Suprapubic skin (tissue), 4 donors: ENCODE measurements around the gene R3HDM4. TPM values are rescaled to one million over a fixed set of nuclear protein-coding genes. Genes with fewer than 3 reads are reported as not detected.
A peak's percentile ranks its signal among the peaks of the same experiment; 100 is the strongest.

Experiments used
- DNase-seq, 2 donors: peaks; one replicate each; pipeline ENCODE4 v3.0.0-alpha.2; 2019; ENCODE audit warnings: low spot score in 2 of 2
- H3K27ac ChIP-seq: fragments of 200-600 bp; sonication (generic); one replicate; pipeline ENCODE4 v1.5.1; 2019
- H3K27me3 ChIP-seq: fragments of 200-600 bp; sonication (generic); one replicate; pipeline ENCODE4 v1.5.1; 2019
- H3K36me3 ChIP-seq: fragments of 200-600 bp; sonication (generic); one replicate; pipeline ENCODE4 v1.5.1; 2019
- H3K4me1 ChIP-seq: fragments of 200-600 bp; sonication (generic); one replicate; pipeline ENCODE4 v1.5.1; 2019
- H3K4me3 ChIP-seq: fragments of 200-600 bp; sonication (generic); one replicate; pipeline ENCODE4 v1.5.1; 2019; ENCODE audit warnings: mild to moderate bottlenecking
- H3K9me3 ChIP-seq: fragments of 200-600 bp; sonication (generic); one replicate; pipeline ENCODE4 v1.5.1; 2019
- CTCF ChIP-seq, 2 donors: fragments of 200-600 bp in 1 of 2; fragments of 450-650 bp in 1 of 2; sonication (generic) in 1 of 2; IDR thresholded peaks; one replicate each; pipeline ENCODE4 v1.5.1; 2016 to 2019; ENCODE audit warnings: antibody characterized with exemption in 2 of 2, mild to moderate bottlenecking in 1 of 2, moderate library complexity in 1 of 2
- EP300 ChIP-seq: sonication (generic); formaldehyde crosslinking; IDR thresholded peaks from one replicate; pipeline ENCODE4 v1.6.1; 2017; ENCODE audit warnings: antibody characterized with exemption
- POLR2A ChIP-seq, 2 donors: fragments of 450-650 bp; IDR thresholded peaks; one replicate each; pipeline ENCODE4 v1.6.1; 2017; ENCODE audit warnings: antibody characterized with exemption in 2 of 2, mild to moderate bottlenecking in 2 of 2, moderate library complexity in 2 of 2
- POLR2AphosphoS5 ChIP-seq, 3 donors: sonication (generic); formaldehyde crosslinking; IDR thresholded peaks; one replicate each; pipeline ENCODE4 v1.6.1; 2017; ENCODE audit warnings: antibody characterized with exemption in 3 of 3
- WGBS: methylation state at CpG from one replicate; pipeline ENCODE4 v1.1.5; 2018; 5-methylcytosine and 5-hydroxymethylcytosine counted together
- total RNA-seq, 4 donors: library from RNA; depleted of rRNA; stranded (reverse); fragments of >200 nt; gene quantifications; one replicate each; pipeline ENCODE4 v1.1.0, GENCODE V29; 2016

The R3HDM4 gene
- total RNA-seq, 4 donors from 2014 or later = 41.3 to 58.3 (median 51.2) TPM

GRCh38 chr19:918481-919198, 5.6 kb upstream of the R3HDM4 start:
- H3K4me1 ChIP-seq = peaks cover 45% of the 10 kb centered on the region
- H3K4me3 ChIP-seq = no peak overlapping the region
- no peaks in the 10 kb centered on the region for H3K36me3 ChIP-seq
- H3K27me3 ChIP-seq = peaks cover 48% of the 10 kb centered on the region
- no peaks in the 10 kb centered on the region for H3K9me3 ChIP-seq
- H3K27ac ChIP-seq = no peak overlapping the region
- TF ChIP-seq CTCF (IDR thresholded peaks at IDR 0.05) (no peak), POLR2AphosphoS5 (IDR thresholded peaks at IDR 0.05) (no peak), EP300 (no peak), POLR2A (IDR thresholded peaks at IDR 0.05) (no peak)
- WGBS = 3% methylated on average over 33 of the region's 58 CpGs
- DNase-seq = no peak

GRCh38 chr19:918152-918437, 5.1 kb upstream of the R3HDM4 start:
- no peak for DNase-seq
- Histone ChIP-seq H3K36me3 (no peaks in the 10 kb centered on the region), H3K9me3 (no peaks in the 10 kb centered on the region), H3K27me3 (peaks cover 48% of the 10 kb centered on the region), H3K27ac (no peak overlapping the region), H3K4me1 (peaks cover 49% of the 10 kb centered on the region), H3K4me3 (no peak overlapping the region)
- no CpG with 5 or more reads among the region's 12 CpGs for WGBS
- no peak for TF ChIP-seq EP300
- no peak for TF ChIP-seq POLR2A (IDR thresholded peaks at IDR 0.05)
- TF ChIP-seq POLR2AphosphoS5 (IDR thresholded peaks at IDR 0.05) = no peak
- TF ChIP-seq CTCF (IDR thresholded peaks at IDR 0.05) = no peak

- H3K36me3 ChIP-seq = no peaks in the 10 kb centered on the region
- DNase-seq = no peak
- H3K27ac ChIP-seq = no peak within 1 kb of the TSS
- peaks cover 49% of the 10 kb centered on the region for H3K4me1 ChIP-seq
- peak within 1 kb of the TSS; percentile 41 for H3K4me3 ChIP-seq
- H3K9me3 ChIP-seq = no peaks in the 10 kb centered on the region
- 0% methylated on average over 16 of the region's 87 CpGs for WGBS
- H3K27me3 ChIP-seq = peaks cover 48% of the 10 kb centered on the region
- TF ChIP-seq EP300 = no peak
- peak in 1 of 2 donors; percentile 14 for TF ChIP-seq CTCF (IDR thresholded peaks at IDR 0.05)
- no peak for TF ChIP-seq POLR2AphosphoS5 (IDR thresholded peaks at IDR 0.05)
These were observed 4.5 kb upstream of the R3HDM4 start, which contains the start of gene KISS1R for GRCh38 chr19:917323-918151. Gene KISS1R, plus strand, starts transcription at chr19:917333. Its CDS starts 170 bp downstream, at chr19:917503.

- peaks cover 48% of the 10 kb centered on the region for H3K27me3 ChIP-seq
- TF ChIP-seq POLR2AphosphoS5 (IDR thresholded peaks at IDR 0.05) = no peak
- TF ChIP-seq POLR2A (IDR thresholded peaks at IDR 0.05) = no peak
- TF ChIP-seq EP300 = no peak
- no peak for TF ChIP-seq CTCF (IDR thresholded peaks at IDR 0.05)
- H3K4me3 ChIP-seq = peak overlapping the region; percentile 41
- H3K9me3 ChIP-seq = no peaks in the 10 kb centered on the region
- no peak overlapping the region for H3K27ac ChIP-seq
- 27% methylated on average over 26 of the region's 35 CpGs for WGBS
- H3K36me3 ChIP-seq = no peaks in the 10 kb centered on the region
- DNase-seq = no peak
- peaks cover 56% of the 10 kb centered on the region for H3K4me1 ChIP-seq
These were observed 3.8 kb upstream of the R3HDM4 start for GRCh38 chr19:916645-917322.
